PC-3 (cell line): ENCODE measurements around the gene SPTLC2. TPM values are rescaled to one million over a fixed set of nuclear protein-coding genes. Genes with fewer than 3 reads are reported as not detected.

Source experiments
- ATAC-seq: fragments of 200-7000 bp; cut with Tn5 transposase; 2 replicates; pipeline ENCODE4 v1.9.1; 2020; ENCODE audit warnings: mild to moderate bottlenecking, moderate library complexity
- BruUV-seq: library from RNA; stranded (reverse); fragments of 400-500 nt; replicated peaks from 2 replicates; lab custom pipeline; 2021; lab: Mats Ljungman, UMichigan
- CTCF ChIA-PET: fragments of 300-600 bp; sonication (Branson Sonifier 250); formaldehyde crosslinking; loops from one replicate; lab custom pipeline; 2022; ENCODE audit warnings: antibody characterized with exemption; lab: Charles Lee
- POLR2A ChIA-PET: fragments of 300-600 bp; sonication (Branson Sonifier 250); formaldehyde crosslinking; loops from one replicate; lab custom pipeline; 2022; ENCODE audit warnings: antibody characterized with exemption; ENCODE audit not compliant: unreplicated experiment; lab: Charles Lee
- DNase-seq: peaks from one replicate; pipeline ENCODE4 v3.0.0-alpha.2; 2015
- H2AFZ ChIP-seq: fragments of 300-600 bp; sonication (generic); 2 replicates; pipeline ENCODE4 v1.6.0; 2016; ENCODE audit warnings: antibody characterized with exemption, low read length
- H3F3A ChIP-seq: fragments of 300-600 bp; sonication (generic); one replicate; pipeline ENCODE4 v1.6.0; 2017; ENCODE audit warnings: antibody characterized with exemption, low read length, control low read depth, mild to moderate bottlenecking; ENCODE audit not compliant: unreplicated experiment
- H3K27ac ChIP-seq: fragments of 300-600 bp; sonication (generic); 2 replicates; pipeline ENCODE4 v1.5.1; 2016; ENCODE audit warnings: mild to moderate bottlenecking, low read length
- H3K27me3 ChIP-seq: fragments of 300-600 bp; sonication (generic); 2 replicates; pipeline ENCODE4 v1.6.1; 2016; ENCODE audit warnings: low read length, mixed read lengths
- H3K36me3 ChIP-seq: fragments of 300-600 bp; sonication (generic); 2 replicates; pipeline ENCODE4 v1.6.1; 2016; ENCODE audit warnings: low read depth, mixed run types, low read length, mixed read lengths
- H3K4me1 ChIP-seq: fragments of 300-600 bp; sonication (generic); 2 replicates; pipeline ENCODE4 v1.5.1; 2016; ENCODE audit warnings: low read length; ENCODE audit not compliant: insufficient read depth
- H3K4me2 ChIP-seq: fragments of 300-600 bp; sonication (generic); 2 replicates; pipeline ENCODE4 v1.6.0; 2016; ENCODE audit warnings: low read length
- H3K4me3 ChIP-seq: fragments of 300-600 bp; sonication (generic); 2 replicates; pipeline ENCODE4 v1.5.1; 2016; ENCODE audit warnings: mild to moderate bottlenecking, low read length, mixed read lengths
- H3K79me2 ChIP-seq: fragments of 300-600 bp; sonication (generic); 2 replicates; pipeline ENCODE4 v1.6.1; 2017; ENCODE audit warnings: low read length, mixed read lengths
- H3K9ac ChIP-seq: fragments of 300-600 bp; sonication (generic); 2 replicates; pipeline ENCODE4 v1.6.0; 2016; ENCODE audit warnings: mild to moderate bottlenecking, low read length
- H3K9me2 ChIP-seq: fragments of 300-600 bp; sonication (generic); replicated peaks from 2 replicates; pipeline ENCODE4 v1.6.1; 2016; ENCODE audit warnings: mixed run types, low read length, mixed read lengths
- H3K9me3 ChIP-seq: fragments of 300-600 bp; sonication (generic); 2 replicates; pipeline ENCODE4 v1.6.1; 2016; ENCODE audit warnings: low read length, mixed read lengths
- H4K20me1 ChIP-seq: fragments of 300-600 bp; sonication (generic); 2 replicates; pipeline ENCODE4 v1.6.1; 2016; ENCODE audit warnings: low read length, mixed read lengths
- CTCF ChIP-seq: fragments of 300-600 bp; sonication (generic); conservative IDR thresholded peaks from 2 replicates; pipeline ENCODE4 v1.5.1; 2017; ENCODE audit warnings: antibody characterized with exemption, low read depth, mild to moderate bottlenecking, low read length
- EZH2 ChIP-seq: fragments of 300-600 bp; sonication (generic); IDR thresholded peaks from one replicate; pipeline ENCODE4 v1.6.1; 2017; ENCODE audit warnings: antibody characterized with exemption, mild to moderate bottlenecking, low read length; ENCODE audit not compliant: unreplicated experiment
- EZH2phosphoT487 ChIP-seq: fragments of 300-600 bp; sonication (generic); IDR thresholded peaks from 2 replicates; pipeline ENCODE4 v1.6.1; 2018; ENCODE audit warnings: mild to moderate bottlenecking, antibody characterized with exemption, low read length, borderline replicate concordance
- intact Hi-C: fragments of 100-400 bp; cut with micrococcal nuclease; formaldehyde crosslinking; loops from 2 replicates; pipeline ENCODE4 v1.9.0; 2023
- total RNA-seq: library from RNA; depleted of rRNA; stranded (reverse); fragments of >200 nt; gene quantifications from 2 replicates; pipeline ENCODE4 v1.2.3, GENCODE V29; 2014

Gene SPTLC2
- total RNA-seq, 1 experiment from 2014 or later, result 27.6 TPM

GRCh38 chr14:77601846-77602619 lies 14.4 kb downstream of the SPTLC2 start:
- ATAC-seq (no peak), DNase-seq (peak; percentile 38)
- Histone ChIP-seq H3K4me3 (no peak overlapping the region), H3F3A (no peaks in the 10 kb centered on the region), H4K20me1 (no peaks in the 10 kb centered on the region), H3K4me2 (no peak overlapping the region), H3K9ac (no peak overlapping the region), H3K36me3 (peaks cover 2% of the 10 kb centered on the region; the same call in 1 of the 2 replicates), H2AFZ (no peak overlapping the region), H3K79me2 (peaks cover 82% of the 10 kb centered on the region), H3K9me3 (no peaks in the 10 kb centered on the region), H3K9me2 (no peaks in the 10 kb centered on the region), H3K27ac (no peak overlapping the region), H3K4me1 (no peaks in the 10 kb centered on the region), H3K27me3 (no peaks in the 10 kb centered on the region)
- POLR2A ChIA-PET, result interaction anchor here (0.7 kb wide), 1 partner anchor 9 kb away, joined by 3 read pairs; no protein-coding TSS in a partner anchor
- intact Hi-C loops, result no loop called here
- TF ChIP-seq CTCF (no peak), EZH2phosphoT487 (no peak), EZH2 (no peak)
- BruUV-seq, result no TSS peak
- CTCF ChIA-PET, result no interaction called here

GRCh38 chr14:77599889-77600288 lies 16.5 kb downstream of the SPTLC2 start:
- Histone ChIP-seq H3K79me2 (peaks cover 61% of the 10 kb centered on the region), H2AFZ (no peak overlapping the region), H4K20me1 (no peaks in the 10 kb centered on the region), H3F3A (no peaks in the 10 kb centered on the region), H3K9ac (no peak overlapping the region), H3K9me3 (no peaks in the 10 kb centered on the region), H3K4me2 (no peak overlapping the region), H3K27ac (no peak overlapping the region), H3K4me3 (no peak overlapping the region), H3K4me1 (no peaks in the 10 kb centered on the region), H3K27me3 (no peaks in the 10 kb centered on the region), H3K9me2 (no peaks in the 10 kb centered on the region), H3K36me3 (peaks cover 15% of the 10 kb centered on the region; the same call in 1 of the 2 replicates)
- POLR2A ChIA-PET, result no interaction called here
- CTCF ChIA-PET, result no interaction called here
- intact Hi-C loops, result no loop called here
- DNase-seq (no peak), ATAC-seq (peak; percentile 31; the same call in 1 of the 2 replicates)
- no peak for TF ChIP-seq CTCF
- TF ChIP-seq EZH2phosphoT487, result no peak
- no peak for TF ChIP-seq EZH2
- BruUV-seq, result no TSS peak
